HG03457 (cell line): ENCODE data around the gene ILF3.
A peak's percentile ranks its signal among the peaks of the same experiment; 100 is the strongest.
"Not testable (repeated sequence)": the region's sequence is repeated elsewhere in the genome, so short reads cannot be mapped to it uniquely, and the experiment has no call there.

Source experiments
- ATAC-seq: cut with Tn5 transposase; IDR thresholded peaks from one replicate; pipeline ENCODE4 v1.9.1; 2021; ENCODE audit warnings: moderate number of reproducible peaks; ENCODE audit not compliant: unreplicated experiment

ILF3 gene

GRCh38 chr19:10642473-10643171 lies 11.5 kb upstream of the ILF3 start:
- ATAC-seq = no peak

- no peak for ATAC-seq
Measured at GRCh38 chr19:10643172-10643967, 10.8 kb upstream of the ILF3 start.

DNA sequence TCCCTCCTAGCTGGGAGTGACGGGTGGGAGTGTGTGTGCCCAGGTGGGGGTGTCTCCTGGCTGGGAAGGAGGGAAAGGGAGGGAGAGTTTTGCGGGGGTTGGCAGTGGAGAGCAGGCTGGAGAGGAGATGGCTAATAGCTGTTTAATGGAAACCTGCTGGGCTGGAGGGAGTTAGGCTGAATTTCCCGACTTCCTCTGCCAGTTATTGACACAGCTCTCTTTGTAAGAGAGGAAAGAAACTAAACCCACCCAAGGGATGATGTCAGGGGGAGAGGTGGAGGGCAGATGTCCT lies 10.2 kb upstream of the ILF3 start:
- no peak for ATAC-seq

GRCh38 chr19:10644260-10645007 lies 9.7 kb upstream of the ILF3 start:
- ATAC-seq = no peak

GRCh38 chr19:10646456-10647159 lies 7.5 kb upstream of the ILF3 start:
- no peak for ATAC-seq

DNA sequence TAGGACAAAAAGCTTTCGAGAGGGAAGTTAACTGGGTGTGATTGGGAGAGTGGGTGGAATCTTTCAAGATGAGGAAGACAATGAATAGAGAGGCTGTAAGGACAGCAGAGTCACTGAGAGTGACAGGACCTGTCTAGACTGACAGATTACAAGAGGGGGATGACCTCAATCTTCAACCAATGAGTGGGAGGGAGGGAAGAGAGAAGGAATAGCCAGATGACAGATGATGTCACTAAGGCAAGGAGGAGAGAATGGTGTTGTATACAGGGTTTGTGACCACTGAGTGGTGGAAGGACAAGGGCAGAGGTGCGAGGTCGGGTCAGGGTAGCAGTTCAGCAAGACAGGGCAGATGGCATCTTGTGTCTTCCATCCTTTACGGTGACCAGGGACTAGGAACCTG lies 5.8 kb upstream of the ILF3 start:
- ATAC-seq = no peak

- ATAC-seq = no peak
Measured at GRCh38 chr19:10651851-10652250, 2.3 kb upstream of the ILF3 start.

- no peak for ATAC-seq
Measured at GRCh38 chr19:10653482-10653731, 739 bp upstream of the ILF3 start.

DNA sequence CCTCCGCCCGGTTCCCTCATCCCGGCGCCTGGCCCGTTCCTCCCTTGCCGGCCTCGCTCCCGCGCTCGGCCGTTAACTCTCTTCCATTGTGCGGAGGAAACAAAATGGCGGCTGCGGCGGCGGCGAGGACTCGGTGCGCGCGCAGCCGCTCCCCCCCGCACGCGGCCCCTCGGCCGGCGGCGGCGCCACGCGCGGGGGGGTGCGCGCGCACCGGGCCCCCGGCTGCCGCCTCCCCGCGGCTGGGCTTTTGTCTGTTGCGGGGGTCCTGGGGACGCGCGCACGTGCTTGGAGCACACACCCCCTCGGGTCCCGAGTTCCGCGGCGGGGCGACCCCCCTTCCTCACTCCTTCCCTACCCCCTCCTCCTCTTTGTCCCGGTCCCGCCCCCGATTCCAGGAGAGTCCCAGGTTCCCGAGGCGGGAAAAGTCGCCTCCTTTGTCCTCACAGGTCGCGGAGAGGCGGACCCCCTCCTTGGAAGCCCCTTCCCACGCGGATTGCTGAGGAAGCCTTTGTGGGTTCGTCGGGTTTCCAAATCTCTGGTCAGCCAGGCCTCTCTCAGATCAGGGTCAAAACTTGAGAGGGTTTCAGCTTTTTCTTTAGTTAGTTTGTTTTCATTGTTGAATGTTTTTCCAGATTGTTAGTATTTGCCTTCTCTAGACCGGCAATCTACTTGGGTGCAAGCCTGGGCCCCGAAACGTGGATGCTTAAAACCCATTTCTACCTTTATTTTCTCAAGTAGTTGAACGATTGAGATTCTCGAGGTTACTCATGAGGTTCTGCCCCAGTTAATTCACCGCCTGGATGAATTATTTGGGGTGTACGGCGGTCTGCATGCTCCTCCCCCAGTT lies 687 bp downstream of the ILF3 start:
- peak; percentile 1 for ATAC-seq

DNA sequence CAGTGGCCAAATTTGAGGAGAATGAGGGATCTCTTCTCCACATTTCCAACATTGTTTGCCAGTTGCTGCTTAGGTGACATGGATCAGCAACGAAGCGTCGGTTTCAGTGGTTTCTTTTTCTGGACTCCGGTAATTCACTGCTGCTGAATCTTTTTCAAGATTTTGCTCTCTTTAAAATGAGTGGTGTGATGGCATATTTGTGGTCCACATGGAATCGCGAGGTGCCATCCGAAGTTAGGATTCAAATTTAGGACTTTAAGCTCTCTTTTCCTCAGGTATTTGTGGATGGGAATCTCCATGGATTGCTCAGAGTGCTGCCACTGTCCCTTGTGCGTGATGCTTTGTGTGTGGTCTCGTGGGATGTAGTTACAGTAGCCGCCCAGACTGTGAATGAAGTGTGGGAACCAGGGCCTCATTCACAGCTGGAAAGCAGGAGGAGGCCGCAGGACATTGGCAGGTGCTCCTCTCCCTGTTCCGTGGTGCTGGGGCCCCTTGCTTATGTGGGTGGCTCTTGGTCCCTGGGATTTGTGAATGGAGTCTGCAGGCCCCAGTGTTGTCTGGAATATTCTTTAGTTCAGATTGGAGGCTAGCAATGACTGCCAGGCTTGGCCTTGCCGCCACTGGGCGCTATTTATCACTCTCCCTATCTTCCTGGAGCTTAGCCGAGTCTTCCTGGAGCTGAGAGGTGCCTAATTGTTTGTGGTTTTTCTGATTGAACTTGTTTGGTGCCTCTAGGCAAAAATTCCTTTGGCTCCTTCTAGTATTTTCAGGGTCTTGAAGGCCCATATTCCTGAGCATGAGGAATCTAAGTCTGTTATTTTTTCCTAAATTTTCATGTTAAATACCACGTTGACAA lies 1.5 kb downstream of the ILF3 start:
- no peak for ATAC-seq

GRCh38 chr19:10660346-10660745 lies 6.2 kb downstream of the ILF3 start:
- ATAC-seq = no peak

GRCh38 chr19:10661946-10662345 lies 7.8 kb downstream of the ILF3 start:
- ATAC-seq = no peak

DNA sequence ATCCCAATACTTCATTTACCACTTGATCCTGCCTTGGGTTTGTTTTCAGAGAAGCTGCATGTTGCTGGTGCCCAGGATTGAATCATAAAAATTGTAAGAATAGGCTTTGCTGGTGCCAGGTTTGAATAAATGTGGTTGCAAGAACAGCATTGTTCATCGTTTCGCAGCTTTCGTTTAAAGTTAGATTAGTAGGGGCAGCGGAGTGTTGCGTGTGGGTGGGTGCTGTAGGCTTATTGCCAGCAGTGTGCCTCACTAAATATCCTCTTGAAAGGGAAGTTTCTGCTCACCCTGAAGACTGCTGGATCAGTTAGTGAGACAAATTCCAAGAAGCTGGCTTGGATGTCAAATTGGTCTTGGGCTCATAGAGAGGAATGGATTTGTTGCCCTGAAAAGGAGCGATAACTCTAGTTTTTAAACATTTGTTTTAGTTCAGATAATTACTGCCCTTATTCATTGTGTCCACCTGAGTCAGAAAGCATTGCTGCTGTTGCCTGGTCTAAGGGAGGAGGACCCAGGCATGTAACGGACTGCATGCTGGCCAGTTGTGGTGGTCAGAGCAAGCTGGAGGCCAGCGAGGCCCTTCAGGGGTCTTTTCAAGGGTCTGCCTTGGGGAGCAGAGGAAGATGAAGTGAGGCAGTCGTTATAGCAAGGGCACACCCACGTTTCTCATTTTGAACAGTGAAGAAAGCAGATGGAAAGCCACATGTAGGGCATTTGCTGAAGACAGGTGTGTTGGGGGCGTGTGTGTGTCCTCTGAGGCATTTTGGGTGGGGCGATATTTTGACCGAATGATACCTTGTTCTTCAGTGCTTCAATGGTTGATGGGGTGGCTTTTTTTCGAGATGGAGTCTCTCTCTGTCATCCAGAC lies 8.5 kb downstream of the ILF3 start:
- no peak for ATAC-seq

DNA sequence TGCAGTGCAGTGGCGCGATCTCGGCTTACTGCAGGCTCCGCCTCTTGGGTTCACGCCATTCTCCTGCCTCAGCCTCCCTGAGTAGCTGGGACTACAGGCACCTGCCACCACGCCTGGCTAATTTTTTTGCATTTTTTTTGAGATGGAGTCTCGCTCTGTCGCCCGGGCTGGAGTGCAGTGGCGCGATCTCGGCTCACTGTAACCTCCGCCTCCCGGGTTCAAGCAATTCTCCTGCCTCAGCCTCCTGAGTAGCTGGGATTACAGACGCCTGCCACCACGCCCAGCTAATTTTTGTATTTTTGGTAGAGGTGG lies 9.1 kb downstream of the ILF3 start:
- ATAC-seq = not testable (repeated sequence)

- ATAC-seq = no peak
Measured at GRCh38 chr19:10667867-10668266, 13.7 kb downstream of the ILF3 start.

DNA sequence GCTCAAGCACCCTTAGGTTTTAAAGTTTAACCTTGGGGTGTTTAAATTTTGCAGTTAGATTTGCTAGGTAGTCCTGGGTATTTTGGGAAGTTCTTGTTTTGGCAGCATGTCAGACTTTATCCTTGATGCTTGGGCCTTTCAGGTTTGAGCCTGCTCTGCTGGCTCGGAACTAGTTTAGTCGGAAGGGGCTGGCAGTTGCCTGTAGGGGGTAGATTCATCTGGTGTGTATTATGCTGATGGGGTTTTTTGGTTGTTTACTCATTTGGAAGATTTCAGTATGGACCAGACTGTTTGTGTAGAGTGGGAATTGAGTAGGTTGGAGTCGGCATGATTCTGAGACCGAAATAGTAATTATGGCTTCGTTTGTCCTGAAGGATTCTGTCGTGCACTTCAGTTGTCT lies 15.1 kb downstream of the ILF3 start:
- ATAC-seq = no peak

GRCh38 chr19:10670182-10670581 lies 16.0 kb downstream of the ILF3 start:
- ATAC-seq = no peak

GRCh38 chr19:10670876-10671804 lies 17.0 kb downstream of the ILF3 start:
- ATAC-seq = no peak
